Measurements from ENCODE around the gene UNC5B. TPM values are rescaled to one million over a fixed set of nuclear protein-coding genes. Genes with fewer than 3 reads are reported as not detected.

Gene UNC5B
- polyA plus RNA-seq, 3 donors = 0.04 to 0.72 TPM; not detected in 1

- Mint-ChIP-seq H3K36me3 (no peaks in the 10 kb centered on the region), H3K27ac (no peak overlapping the region), H3K9me3 (peaks cover 0 to 4% (median 0%) of the 10 kb centered on the region in 7 donors), H3K4me1 (peaks cover 27% of the 10 kb centered on the region), H3K27me3 (ENCODE audit: low read depth in 3 of 3) (peaks cover 0 to 6% (median 6%) of the 10 kb centered on the region in 3 donors), H3K4me3 (no peak overlapping the region)
- intact Hi-C loops (cut with micrococcal nuclease) = no loop called here
- no peak overlapping the region for H3K4me3 ChIP-seq (replicated peaks in 1 of 3; ENCODE audit: low read depth in 2 of 3, low read length in 3 of 3)
- no peak overlapping the region for H2AFZ ChIP-seq (ENCODE audit: insufficient read depth, low read depth, low read length, poor library complexity, severe bottlenecking)
- H3K79me2 ChIP-seq (ENCODE audit: insufficient read depth, low read length) = no peaks in the 10 kb centered on the region
- no peak overlapping the region for H3K27ac ChIP-seq (ENCODE audit: low read depth in 1 of 2, low read length in 2 of 2)
- no peaks in the 10 kb centered on the region for H3K27me3 ChIP-seq (ENCODE audit: control insufficient read depth in 2 of 2, insufficient read depth in 2 of 2, low read length in 2 of 2)
- no CpG with 5 or more reads among the region's 1 CpG for WGBS (ENCODE audit: insufficient coverage)
- no peak for TF ChIP-seq CTCF (IDR thresholded peaks at IDR 0.05)
- no peaks in the 10 kb centered on the region for H3K36me3 ChIP-seq (replicated peaks in 1 of 2; ENCODE audit: control insufficient read depth in 1 of 2, insufficient read depth in 2 of 2, low read length in 2 of 2)
- H3K4me1 ChIP-seq (ENCODE audit: control insufficient read depth in 1 of 2, insufficient read depth in 2 of 2, low read length in 2 of 2) = peaks cover 28 to 38% of the 10 kb centered on the region in 2 donors
- H3K9ac ChIP-seq (ENCODE audit: insufficient read depth, low read length, poor library complexity, severe bottlenecking) = no peak overlapping the region
- H4K20me1 ChIP-seq (ENCODE audit: insufficient read depth, low read length) = no peaks in the 10 kb centered on the region
- no peak overlapping the region for H3K4me2 ChIP-seq (replicated peaks; ENCODE audit: extremely low read depth, low read length, poor library complexity, severe bottlenecking)
- no peaks in the 10 kb centered on the region for H3K9me3 ChIP-seq (replicated peaks in 1 of 2; ENCODE audit: control insufficient read depth in 1 of 2, insufficient read depth in 1 of 2, low read length in 2 of 2)
- no peak for DNase-seq
Measured at GRCh38 chr10:71230656-71231025, 18.3 kb downstream of the UNC5B start.

- H3K27me3 ChIP-seq (ENCODE audit: control insufficient read depth in 2 of 2, insufficient read depth in 2 of 2, low read length in 2 of 2) = no peaks in the 10 kb centered on the region
- no peak overlapping the region for H3K9ac ChIP-seq (ENCODE audit: insufficient read depth, low read length, poor library complexity, severe bottlenecking)
- no peak overlapping the region for H3K4me3 ChIP-seq (replicated peaks in 1 of 3; ENCODE audit: low read depth in 2 of 3, low read length in 3 of 3)
- intact Hi-C loops (cut with micrococcal nuclease) = no loop called here
- Mint-ChIP-seq H3K4me3 (no peak overlapping the region), H3K9me3 (peaks cover 0 to 4% (median 0%) of the 10 kb centered on the region in 7 donors), H3K27me3 (ENCODE audit: low read depth in 3 of 3) (peaks cover 2 to 5% (median 4%) of the 10 kb centered on the region in 3 donors), H3K4me1 (peaks cover 27% of the 10 kb centered on the region), H3K36me3 (no peaks in the 10 kb centered on the region), H3K27ac (no peak overlapping the region)
- no peak overlapping the region for H3K4me2 ChIP-seq (replicated peaks; ENCODE audit: extremely low read depth, low read length, poor library complexity, severe bottlenecking)
- H2AFZ ChIP-seq (ENCODE audit: insufficient read depth, low read depth, low read length, poor library complexity, severe bottlenecking) = no peak overlapping the region
- no peak for DNase-seq
- H4K20me1 ChIP-seq (ENCODE audit: insufficient read depth, low read length) = no peaks in the 10 kb centered on the region
- no peak for TF ChIP-seq CTCF (IDR thresholded peaks at IDR 0.05)
- no peak overlapping the region for H3K27ac ChIP-seq (ENCODE audit: low read depth in 1 of 2, low read length in 2 of 2)
- no peaks in the 10 kb centered on the region for H3K36me3 ChIP-seq (replicated peaks in 1 of 2; ENCODE audit: control insufficient read depth in 1 of 2, insufficient read depth in 2 of 2, low read length in 2 of 2)
- WGBS (ENCODE audit: insufficient coverage) = 94% methylated on average over 8 of the region's 11 CpGs
- no peaks in the 10 kb centered on the region for H3K9me3 ChIP-seq (replicated peaks in 1 of 2; ENCODE audit: control insufficient read depth in 1 of 2, insufficient read depth in 1 of 2, low read length in 2 of 2)
- no peaks in the 10 kb centered on the region for H3K79me2 ChIP-seq (ENCODE audit: insufficient read depth, low read length)
- peaks cover 28 to 43% of the 10 kb centered on the region in 2 donors for H3K4me1 ChIP-seq (ENCODE audit: control insufficient read depth in 1 of 2, insufficient read depth in 2 of 2, low read length in 2 of 2)
Measured at GRCh38 chr10:71231206-71231605, 18.8 kb downstream of the UNC5B start.

All from CD14-positive monocyte (primary cell).